Esophagus (tissue), 2 donors: ENCODE results near the gene KCNH2. TPM values are rescaled to one million over a fixed set of nuclear protein-coding genes. Genes with fewer than 3 reads are reported as not detected.
"Not testable (repeated sequence)": the region's sequence is repeated elsewhere in the genome, so short reads cannot be mapped to it uniquely, and the experiment has no call there.

Experiments
- H3K27ac ChIP-seq, 2 donors: one replicate each; pipeline ENCODE4 v1.5.1; 2013; ENCODE audit warnings: low read depth in 2 of 2, mild to moderate bottlenecking in 2 of 2, inconsistent platforms in 1 of 2, low read length in 1 of 2, moderate library complexity in 1 of 2
- H3K27me3 ChIP-seq, 2 donors: one replicate each; pipeline ENCODE4 v1.6.1; 2013; ENCODE audit warnings: low read length in 2 of 2, control low read depth in 1 of 2, mild to moderate bottlenecking in 1 of 2; ENCODE audit not compliant: insufficient read depth in 2 of 2, control insufficient read depth in 1 of 2
- H3K36me3 ChIP-seq, 2 donors: one replicate each; pipeline ENCODE4 v1.6.1; 2013; ENCODE audit warnings: low read length in 1 of 2; ENCODE audit not compliant: control insufficient read depth in 2 of 2, insufficient read depth in 2 of 2
- H3K4me1 ChIP-seq, 2 donors: one replicate each; pipeline ENCODE4 v1.6.1; 2013; ENCODE audit warnings: low read length in 1 of 2; ENCODE audit not compliant: control insufficient read depth in 2 of 2, insufficient read depth in 2 of 2
- H3K4me3 ChIP-seq, 2 donors: one replicate each; pipeline ENCODE4 v1.5.1; 2013; ENCODE audit warnings: low read length in 2 of 2, mild to moderate bottlenecking in 2 of 2, low read depth in 1 of 2, moderate library complexity in 1 of 2
- H3K9me3 ChIP-seq, 2 donors: one replicate each; pipeline ENCODE4 v1.6.1; 2013; ENCODE audit warnings: mild to moderate bottlenecking in 2 of 2, low read depth in 1 of 2, low read length in 1 of 2, moderate library complexity in 1 of 2; ENCODE audit not compliant: control insufficient read depth in 2 of 2, insufficient read depth in 1 of 2
- WGBS, 2 donors: extraction: QIAGEN DNeasy Blood & Tissue Kit; methylation state at CpG; one replicate each; pipeline ENCODE4 v1.1.7; 2013; 5-methylcytosine and 5-hydroxymethylcytosine counted together
- polyA plus RNA-seq, 2 donors: library from polyadenylated mRNA; stranded (reverse); fragments of 200-250 nt; gene quantifications; one replicate each; pipeline ENCODE4 v1.2.3, GENCODE V29; 2013
- donor health status: healthy with polysubstance abuse.
- donor health status: Bipolar disorder and iron deficiency.

KCNH2 gene, protein sequence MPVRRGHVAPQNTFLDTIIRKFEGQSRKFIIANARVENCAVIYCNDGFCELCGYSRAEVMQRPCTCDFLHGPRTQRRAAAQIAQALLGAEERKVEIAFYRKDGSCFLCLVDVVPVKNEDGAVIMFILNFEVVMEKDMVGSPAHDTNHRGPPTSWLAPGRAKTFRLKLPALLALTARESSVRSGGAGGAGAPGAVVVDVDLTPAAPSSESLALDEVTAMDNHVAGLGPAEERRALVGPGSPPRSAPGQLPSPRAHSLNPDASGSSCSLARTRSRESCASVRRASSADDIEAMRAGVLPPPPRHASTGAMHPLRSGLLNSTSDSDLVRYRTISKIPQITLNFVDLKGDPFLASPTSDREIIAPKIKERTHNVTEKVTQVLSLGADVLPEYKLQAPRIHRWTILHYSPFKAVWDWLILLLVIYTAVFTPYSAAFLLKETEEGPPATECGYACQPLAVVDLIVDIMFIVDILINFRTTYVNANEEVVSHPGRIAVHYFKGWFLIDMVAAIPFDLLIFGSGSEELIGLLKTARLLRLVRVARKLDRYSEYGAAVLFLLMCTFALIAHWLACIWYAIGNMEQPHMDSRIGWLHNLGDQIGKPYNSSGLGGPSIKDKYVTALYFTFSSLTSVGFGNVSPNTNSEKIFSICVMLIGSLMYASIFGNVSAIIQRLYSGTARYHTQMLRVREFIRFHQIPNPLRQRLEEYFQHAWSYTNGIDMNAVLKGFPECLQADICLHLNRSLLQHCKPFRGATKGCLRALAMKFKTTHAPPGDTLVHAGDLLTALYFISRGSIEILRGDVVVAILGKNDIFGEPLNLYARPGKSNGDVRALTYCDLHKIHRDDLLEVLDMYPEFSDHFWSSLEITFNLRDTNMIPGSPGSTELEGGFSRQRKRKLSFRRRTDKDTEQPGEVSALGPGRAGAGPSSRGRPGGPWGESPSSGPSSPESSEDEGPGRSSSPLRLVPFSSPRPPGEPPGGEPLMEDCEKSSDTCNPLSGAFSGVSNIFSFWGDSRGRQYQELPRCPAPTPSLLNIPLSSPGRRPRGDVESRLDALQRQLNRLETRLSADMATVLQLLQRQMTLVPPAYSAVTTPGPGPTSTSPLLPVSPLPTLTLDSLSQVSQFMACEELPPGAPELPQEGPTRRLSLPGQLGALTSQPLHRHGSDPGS
- 1 to 10 TPM in 1 of 2 donors, under 1 TPM in 1; 0.88 to 2.0 TPM for polyA plus RNA-seq

DNA sequence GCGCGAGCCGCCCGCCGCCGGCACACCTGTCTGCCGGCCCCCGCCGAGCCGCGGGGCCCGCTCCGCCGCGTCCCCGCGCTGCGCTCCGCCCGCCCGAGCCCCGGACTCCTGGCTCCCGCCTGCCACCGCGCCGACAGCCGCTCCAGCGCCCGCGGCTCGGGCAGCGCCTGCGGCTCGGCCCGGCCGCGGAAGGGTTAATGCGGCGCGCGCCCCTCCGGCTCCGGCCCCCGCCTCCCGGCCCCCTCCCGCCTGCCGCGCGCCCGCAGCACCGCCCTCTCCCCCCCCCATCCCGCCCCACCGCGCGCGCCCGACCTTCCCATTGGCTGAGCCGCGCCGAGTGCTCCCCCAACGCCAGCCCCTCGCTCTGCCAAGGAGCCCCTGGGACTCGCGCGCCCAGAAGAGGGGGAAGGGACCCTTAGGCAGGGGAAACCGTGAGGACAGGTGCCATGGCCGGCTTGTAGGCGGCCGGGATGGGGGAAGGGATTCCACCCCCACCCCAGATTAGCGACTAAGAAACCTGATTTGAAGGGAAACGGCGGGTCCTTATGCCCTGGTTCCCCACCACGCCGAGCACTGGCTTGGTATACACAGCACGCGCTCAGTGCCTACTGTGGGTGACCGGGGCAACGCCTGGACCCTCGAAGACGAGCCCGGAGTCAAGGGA lies at the start of gene KCNH2:
Gene KCNH2, minus strand, starts transcription at position 196 of the 664 bp plus-strand sequence. CDS start 408 bp downstream, outside the sequence.
- H3K4me1 ChIP-seq, result peaks cover 10 to 17% of the 10 kb centered on the region in 2 donors
- peak within 1 kb of the TSS in 1 of 2 donors; percentile 50 for H3K4me3 ChIP-seq
- H3K27me3 ChIP-seq, result peaks cover 0 to 3% of the 10 kb centered on the region in 2 donors
- H3K9me3 ChIP-seq, result no peaks in the 10 kb centered on the region
- peak within 1 kb of the TSS; percentile 9 to 65 for H3K27ac ChIP-seq
- no peaks in the 10 kb centered on the region for H3K36me3 ChIP-seq
- 0 to 1% methylated on average over 47 to 81 of the region's 81 CpGs for WGBS, 2 donors

- H3K27me3 ChIP-seq, H3K4me1 ChIP-seq, H3K9me3 ChIP-seq, H3K36me3 ChIP-seq: not testable (repeated sequence)
- 8% methylated on average over 16 of the region's 16 CpGs for WGBS, 2 donors
- peak overlapping the region; percentile 30 to 85 for H3K4me3 ChIP-seq
- peak overlapping the region; percentile 88 to 97 for H3K27ac ChIP-seq
These were observed 49.6 kb upstream of the KCNH2 start for GRCh38 chr7:151027728-151028130.

GRCh38 chr7:151026771-151027727 lies 48.9 kb upstream of the KCNH2 start:
- WGBS, 2 donors, result 40 to 48% methylated on average over 19 of the region's 19 CpGs
- peak overlapping the region; percentile 88 to 97 for H3K27ac ChIP-seq
- H3K36me3 ChIP-seq, H3K27me3 ChIP-seq, H3K9me3 ChIP-seq, H3K4me1 ChIP-seq: not testable (repeated sequence)
- peak overlapping the region in 1 of 2 donors; percentile 85 for H3K4me3 ChIP-seq

GRCh38 chr7:151025924-151026671 lies 48.0 kb upstream of the KCNH2 start:
- H3K4me3 ChIP-seq, result no peak overlapping the region
- peaks cover 0 to 2% of the 10 kb centered on the region in 2 donors for H3K4me1 ChIP-seq
- H3K27me3 ChIP-seq, result no peaks in the 10 kb centered on the region
- WGBS, 2 donors, result 84 to 85% methylated on average over 4 of the region's 4 CpGs
- H3K9me3 ChIP-seq, result no peaks in the 10 kb centered on the region
- no peaks in the 10 kb centered on the region for H3K36me3 ChIP-seq
- H3K27ac ChIP-seq, result peak overlapping the region; percentile 6 to 86

DNA sequence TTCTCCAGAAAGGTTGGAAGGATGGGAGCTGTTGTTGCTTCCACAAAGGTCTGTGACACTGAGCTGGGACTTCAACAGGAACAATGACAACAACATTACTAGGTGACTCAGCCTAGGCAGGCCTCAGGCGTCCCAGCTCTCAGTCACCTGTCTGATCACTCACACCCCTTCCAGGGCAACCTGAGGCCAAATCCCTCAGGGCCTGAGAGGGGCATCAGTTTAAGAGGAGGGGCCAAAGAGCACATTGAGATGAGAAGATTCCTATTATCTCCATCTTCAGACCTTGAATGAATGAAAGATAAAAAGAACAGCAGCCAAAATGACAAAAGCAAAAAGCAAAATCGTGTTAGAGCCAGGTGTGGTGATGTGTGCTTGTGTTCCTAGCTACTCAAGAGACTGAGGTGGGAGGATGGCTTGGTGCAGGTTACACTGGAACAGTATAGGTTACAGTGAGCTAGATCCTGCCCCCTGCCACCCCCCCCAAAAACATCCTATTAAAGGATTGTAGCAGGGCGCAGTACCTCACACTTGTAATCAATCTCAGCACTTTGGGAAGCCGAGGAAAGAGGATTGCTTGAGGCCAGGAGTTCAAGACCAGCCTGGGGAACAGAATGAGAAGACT lies 46.4 kb upstream of the KCNH2 start, which contains the start of gene ATG9B:
Gene ATG9B, minus strand, starts transcription at position 60 of the 622 bp plus-strand sequence. CDS start 71 bp downstream, outside the sequence.
- 70 to 76% methylated on average over 4 of the region's 4 CpGs for WGBS, 2 donors
- Histone ChIP-seq H3K27me3 (peaks cover 0 to 4% of the 10 kb centered on the region in 2 donors), H3K9me3 (no peaks in the 10 kb centered on the region), H3K36me3 (no peaks in the 10 kb centered on the region), H3K4me3 (peak within 1 kb of the TSS; percentile 39 to 54), H3K27ac (peak within 1 kb of the TSS; percentile 35 to 63), H3K4me1 (peaks cover 0 to 2% of the 10 kb centered on the region in 2 donors)

DNA sequence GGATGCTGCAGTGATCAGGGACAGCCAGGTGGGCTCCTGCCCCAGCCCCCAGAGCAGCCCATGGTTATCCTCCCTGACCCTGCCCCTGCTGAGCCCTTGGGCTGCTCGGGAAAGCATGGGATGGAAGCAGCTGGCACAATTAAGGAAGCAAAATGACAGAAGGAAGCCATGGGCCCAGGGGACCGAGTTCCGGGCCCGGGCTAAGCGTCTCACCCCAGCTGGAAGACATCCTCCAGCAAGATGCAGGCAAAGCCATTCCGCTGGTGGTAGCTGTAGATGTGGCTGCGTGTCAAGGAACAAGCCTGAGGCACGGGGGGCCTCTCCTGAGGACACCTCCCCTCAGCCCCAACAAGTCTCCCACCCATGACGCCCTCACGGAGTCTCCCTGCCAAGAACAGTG lies 45.1 kb upstream of the KCNH2 start:
- Histone ChIP-seq H3K4me3 (peak overlapping the region; percentile 20 to 54), H3K27me3 (peaks cover 0 to 7% of the 10 kb centered on the region in 2 donors), H3K27ac (no peak overlapping the region), H3K9me3 (peaks cover 0 to 5% of the 10 kb centered on the region in 2 donors), H3K36me3 (no peaks in the 10 kb centered on the region), H3K4me1 (peaks cover 0 to 11% of the 10 kb centered on the region in 2 donors)
- 77 to 85% methylated on average over 10 of the region's 10 CpGs for WGBS, 2 donors

- peak overlapping the region in 1 of 2 donors; percentile 17 for H3K4me3 ChIP-seq
- peaks cover 0 to 15% of the 10 kb centered on the region in 2 donors for H3K4me1 ChIP-seq
- no peak overlapping the region for H3K27ac ChIP-seq
- no peaks in the 10 kb centered on the region for H3K36me3 ChIP-seq
- peaks cover 0 to 7% of the 10 kb centered on the region in 2 donors for H3K27me3 ChIP-seq
- peaks cover 0 to 5% of the 10 kb centered on the region in 2 donors for H3K9me3 ChIP-seq
- 59 to 60% methylated on average over 7 of the region's 7 CpGs for WGBS, 2 donors
These were observed 42.1 kb upstream of the KCNH2 start for GRCh38 chr7:151020231-151020630.
